ENCODE results near the gene RAB3B.

Gene RAB3B

DNA sequence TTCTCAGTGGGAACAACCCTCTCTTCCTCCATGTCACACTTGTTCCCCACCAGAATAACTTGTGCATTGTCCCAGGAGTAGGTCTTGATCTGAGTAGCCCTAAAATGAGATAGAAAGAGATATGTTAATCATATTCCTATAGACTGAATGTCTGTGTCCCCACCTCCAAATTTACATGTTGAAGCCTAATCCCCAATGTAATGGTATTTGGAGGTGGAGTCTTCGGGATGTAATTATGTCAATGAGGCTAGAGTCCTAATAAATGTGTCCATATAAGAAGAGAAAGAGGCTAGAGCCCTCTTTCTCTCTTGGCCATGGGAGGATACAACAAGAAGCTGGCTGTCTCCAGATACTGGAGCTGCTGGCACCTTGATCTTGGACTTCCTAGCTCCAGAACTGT lies 57.2 kb downstream of the RAB3B start:
- H3K4me3 ChIP-seq (ENCODE audit: low read depth, low read length): no peak overlapping the region
- TF ChIP-seq, protein P1, sequence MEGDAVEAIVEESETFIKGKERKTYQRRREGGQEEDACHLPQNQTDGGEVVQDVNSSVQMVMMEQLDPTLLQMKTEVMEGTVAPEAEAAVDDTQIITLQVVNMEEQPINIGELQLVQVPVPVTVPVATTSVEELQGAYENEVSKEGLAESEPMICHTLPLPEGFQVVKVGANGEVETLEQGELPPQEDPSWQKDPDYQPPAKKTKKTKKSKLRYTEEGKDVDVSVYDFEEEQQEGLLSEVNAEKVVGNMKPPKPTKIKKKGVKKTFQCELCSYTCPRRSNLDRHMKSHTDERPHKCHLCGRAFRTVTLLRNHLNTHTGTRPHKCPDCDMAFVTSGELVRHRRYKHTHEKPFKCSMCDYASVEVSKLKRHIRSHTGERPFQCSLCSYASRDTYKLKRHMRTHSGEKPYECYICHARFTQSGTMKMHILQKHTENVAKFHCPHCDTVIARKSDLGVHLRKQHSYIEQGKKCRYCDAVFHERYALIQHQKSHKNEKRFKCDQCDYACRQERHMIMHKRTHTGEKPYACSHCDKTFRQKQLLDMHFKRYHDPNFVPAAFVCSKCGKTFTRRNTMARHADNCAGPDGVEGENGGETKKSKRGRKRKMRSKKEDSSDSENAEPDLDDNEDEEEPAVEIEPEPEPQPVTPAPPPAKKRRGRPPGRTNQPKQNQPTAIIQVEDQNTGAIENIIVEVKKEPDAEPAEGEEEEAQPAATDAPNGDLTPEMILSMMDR (IDR thresholded peaks at IDR 0.05; ENCODE audit: insufficient read depth, low read depth, low read length, missing control alignments): no peak
- DNase-seq (ENCODE audit: low read depth): no peak

DNA sequence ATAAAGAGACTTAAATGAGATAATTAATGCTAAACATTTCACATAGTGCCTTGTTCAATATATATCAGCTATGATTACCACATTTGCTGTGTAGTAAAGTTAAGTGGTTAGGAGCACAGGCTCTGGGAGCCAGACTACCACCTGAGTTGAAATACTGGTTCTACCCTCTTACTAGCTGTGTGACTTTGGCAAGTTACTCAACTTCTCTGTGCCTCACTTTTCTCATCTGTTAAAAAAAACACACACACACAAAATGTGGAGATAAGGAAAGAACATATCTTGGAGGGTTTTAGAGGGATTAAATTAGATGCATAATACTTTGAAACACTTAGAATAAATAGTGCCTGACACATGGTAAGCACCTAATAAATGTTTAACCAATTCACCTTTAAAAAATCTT lies 60.2 kb downstream of the RAB3B start:
- no peak overlapping the region for H3K4me3 ChIP-seq (ENCODE audit: low read depth, low read length)
- TF ChIP-seq, protein P1 (IDR thresholded peaks at IDR 0.05; ENCODE audit: insufficient read depth, low read depth, low read length, missing control alignments): no peak
- no peak for DNase-seq (ENCODE audit: low read depth)

DNA sequence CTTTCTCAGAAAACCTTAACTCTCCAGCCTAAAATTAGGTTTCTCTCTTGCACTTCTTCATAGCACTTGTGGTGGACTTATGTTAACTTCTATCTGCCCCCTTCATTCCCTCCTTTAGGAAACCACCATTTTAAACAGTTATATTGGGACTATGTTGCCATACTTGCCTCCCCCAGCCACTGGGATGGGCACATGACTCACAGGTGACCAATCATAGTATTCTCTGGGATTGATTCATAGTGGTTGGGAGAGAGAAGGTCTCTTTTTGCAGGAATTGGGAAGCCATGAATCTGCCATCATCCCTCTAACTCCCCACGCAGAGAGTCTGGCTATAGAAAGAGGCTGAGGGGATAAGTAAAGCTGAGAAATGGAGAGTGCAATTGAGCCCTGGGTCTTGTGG lies 61.6 kb downstream of the RAB3B start:
- TF ChIP-seq, protein P1 (IDR thresholded peaks at IDR 0.05; ENCODE audit: insufficient read depth, low read depth, low read length, missing control alignments): no peak
- no peak overlapping the region for H3K4me3 ChIP-seq (ENCODE audit: low read depth, low read length)
- DNase-seq (ENCODE audit: low read depth): no peak

DNA sequence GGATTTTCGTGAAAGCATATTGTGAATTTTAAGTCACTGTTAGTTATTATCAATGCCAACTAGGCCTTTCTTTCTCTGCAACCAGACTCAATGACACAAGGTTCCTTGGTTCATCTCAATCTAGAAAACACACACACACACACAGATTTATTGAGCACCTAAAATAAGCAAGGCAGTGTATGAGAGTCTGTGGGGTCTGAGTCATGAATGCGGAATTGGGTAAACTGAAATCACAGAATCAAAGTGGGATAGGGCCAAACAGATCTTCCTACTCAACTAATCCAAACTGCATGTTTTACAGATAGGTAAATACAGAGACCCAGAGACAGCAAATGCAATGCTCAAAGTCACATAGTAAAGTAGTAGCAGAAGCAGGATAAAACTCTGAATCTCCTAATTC lies 63.5 kb downstream of the RAB3B start:
- no peak for DNase-seq (ENCODE audit: low read depth)
- TF ChIP-seq, protein P1 (IDR thresholded peaks at IDR 0.05; ENCODE audit: insufficient read depth, low read depth, low read length, missing control alignments): no peak

DNA sequence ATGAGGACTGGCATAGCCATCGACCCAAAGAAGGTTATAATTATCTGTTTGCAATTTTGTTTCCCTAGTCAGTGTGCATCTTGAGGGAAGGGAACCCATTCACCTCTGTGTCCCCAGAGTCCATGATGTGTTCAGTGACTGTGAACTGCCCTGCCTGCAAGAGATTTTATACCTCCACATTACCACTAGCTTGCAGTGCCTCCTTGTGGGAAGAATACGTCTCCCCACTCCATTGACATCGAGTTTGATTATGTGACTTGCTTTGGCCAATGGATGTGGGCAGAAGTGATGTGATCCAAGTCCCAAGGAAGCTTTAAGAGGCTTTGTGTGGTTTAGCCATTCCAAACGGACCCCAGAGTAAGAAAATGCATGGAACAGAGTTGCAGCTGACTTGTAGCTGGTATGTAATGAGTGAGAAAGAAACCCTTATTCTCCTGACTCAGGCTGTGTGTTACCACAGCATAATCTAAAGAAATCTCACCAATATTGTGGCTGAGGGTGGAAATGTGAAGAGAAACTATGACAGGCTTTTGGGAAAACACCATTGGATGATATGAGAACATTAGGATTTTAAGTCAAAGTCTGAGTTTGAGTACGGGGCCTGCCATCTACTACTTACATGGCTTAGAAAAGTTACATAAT lies 64.2 kb downstream of the RAB3B start:
- H3K4me3 ChIP-seq (ENCODE audit: low read depth, low read length): no peak overlapping the region
- TF ChIP-seq, protein P1 (IDR thresholded peaks at IDR 0.05; ENCODE audit: insufficient read depth, low read depth, low read length, missing control alignments): peak; percentile 31
- peak; percentile 45 for DNase-seq (ENCODE audit: low read depth)

More for the DNA sequence above, 63.5 kb downstream of the RAB3B start:
- no peak overlapping the region for H3K4me3 ChIP-seq (ENCODE audit: low read depth, low read length)

DNA sequence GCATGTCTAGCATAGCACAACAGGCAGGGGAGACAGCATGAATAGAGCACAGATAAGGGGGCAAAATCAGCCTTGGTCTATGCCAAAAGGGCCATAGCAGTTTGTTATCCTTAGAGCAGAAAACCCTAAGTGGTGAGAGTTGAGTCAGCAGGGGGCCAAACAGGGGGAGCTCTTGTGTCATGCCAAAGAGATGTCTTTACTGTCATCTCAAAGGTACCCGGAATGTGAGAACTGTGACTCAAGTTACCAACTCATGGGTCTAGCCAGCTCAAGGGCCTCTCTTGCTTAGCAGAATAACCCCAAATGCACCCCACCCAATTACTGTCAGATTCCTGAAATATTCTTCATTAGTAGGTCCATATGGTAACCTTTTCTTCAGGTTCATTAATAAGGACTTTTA lies 66.0 kb downstream of the RAB3B start:
- peak; percentile 26 for DNase-seq (ENCODE audit: low read depth)
- TF ChIP-seq, protein P1 (IDR thresholded peaks at IDR 0.05; ENCODE audit: insufficient read depth, low read depth, low read length, missing control alignments): no peak
- no peak overlapping the region for H3K4me3 ChIP-seq (ENCODE audit: low read depth, low read length)

DNA sequence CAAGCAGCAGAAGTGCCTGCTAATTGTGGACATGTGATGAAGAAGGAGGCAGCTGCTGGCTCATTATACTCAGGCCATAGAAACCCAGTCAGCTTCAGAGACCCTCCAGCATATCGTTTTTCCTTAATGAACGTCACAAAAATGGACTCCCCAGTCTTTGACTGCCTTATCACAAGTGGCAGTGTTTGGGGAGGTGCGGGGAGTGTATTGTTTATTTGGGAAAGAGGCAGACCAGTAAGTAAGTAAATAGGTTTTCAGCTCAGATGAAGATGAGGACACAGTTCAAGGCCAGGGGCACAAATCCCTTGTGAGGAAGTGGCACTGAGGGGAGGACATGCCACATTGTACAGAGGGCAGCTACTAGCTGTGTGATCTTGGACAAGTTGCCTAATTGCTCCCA lies 68.5 kb downstream of the RAB3B start:
- TF ChIP-seq, protein P1 (IDR thresholded peaks at IDR 0.05; ENCODE audit: insufficient read depth, low read depth, low read length, missing control alignments): no peak
- no peak for DNase-seq (ENCODE audit: low read depth)

More for the DNA sequence above, 68.5 kb downstream of the RAB3B start:
- no peak overlapping the region for H3K4me3 ChIP-seq (ENCODE audit: low read depth, low read length)

All from GM12865 (cell line).